ENCODE results near the gene OR2AJ1.

OR2AJ1 gene

DNA sequence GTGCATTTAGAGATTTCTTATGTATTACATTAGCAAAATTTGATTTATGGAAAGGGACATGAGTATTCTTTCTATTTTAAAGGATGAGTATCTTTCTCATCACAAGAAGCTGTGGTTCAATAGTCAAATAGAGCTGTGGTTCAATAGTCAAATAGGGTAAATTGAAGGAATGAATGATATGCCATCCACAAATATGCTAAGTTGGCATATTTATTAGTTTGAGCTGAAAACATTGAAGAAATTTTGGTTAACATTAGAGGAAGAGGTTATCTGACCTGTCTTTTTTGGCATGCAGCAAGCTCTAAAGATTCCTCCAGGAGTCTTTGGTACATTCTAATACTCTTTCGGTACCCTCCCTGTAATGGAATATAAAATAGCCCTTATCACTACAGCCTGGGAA is 28.7 kb downstream of the OR2AJ1 start:
- Histone ChIP-seq H3K9ac (ENCODE audit: low read length in 5 of 5) (no peak overlapping the region), H3K27ac (ENCODE audit: low read depth, low read length) (no peak overlapping the region), H3K4me1 (ENCODE audit: control insufficient read depth in 5 of 5, insufficient read depth in 5 of 5, low read length in 5 of 5) (no peaks in the 10 kb centered on the region), H3K9me3 (ENCODE audit: control insufficient read depth in 5 of 5, low read length in 5 of 5) (peaks cover 0 to 3% (median 0%) of the 10 kb centered on the region in 5 donors), H3K27me3 (ENCODE audit: control insufficient read depth in 5 of 5, insufficient read depth in 4 of 5, low read length in 5 of 5) (no peaks in the 10 kb centered on the region), H3K36me3 (ENCODE audit: control insufficient read depth in 5 of 5, insufficient read depth in 5 of 5, low read length in 5 of 5) (no peaks in the 10 kb centered on the region), H3K4me3 (ENCODE audit: low read depth in 1 of 5, low read length in 5 of 5) (no peak overlapping the region)

- H3K36me3 ChIP-seq (ENCODE audit: control insufficient read depth in 5 of 5, insufficient read depth in 5 of 5, low read length in 5 of 5) = no peaks in the 10 kb centered on the region
- no peak overlapping the region for H3K27ac ChIP-seq (ENCODE audit: low read depth, low read length)
- H3K27me3 ChIP-seq (ENCODE audit: control insufficient read depth in 5 of 5, insufficient read depth in 4 of 5, low read length in 5 of 5) = no peaks in the 10 kb centered on the region
- H3K4me1 ChIP-seq (ENCODE audit: control insufficient read depth in 5 of 5, insufficient read depth in 5 of 5, low read length in 5 of 5) = no peaks in the 10 kb centered on the region
- no peaks in the 10 kb centered on the region for H3K9me3 ChIP-seq (ENCODE audit: control insufficient read depth in 5 of 5, low read length in 5 of 5)
- no peak overlapping the region for H3K4me3 ChIP-seq (ENCODE audit: low read depth in 1 of 5, low read length in 5 of 5)
- H3K9ac ChIP-seq (ENCODE audit: low read length in 5 of 5) = no peak overlapping the region
Observed at GRCh38 chr1:247961791-247962190, 37.1 kb downstream of the OR2AJ1 start.

DNA sequence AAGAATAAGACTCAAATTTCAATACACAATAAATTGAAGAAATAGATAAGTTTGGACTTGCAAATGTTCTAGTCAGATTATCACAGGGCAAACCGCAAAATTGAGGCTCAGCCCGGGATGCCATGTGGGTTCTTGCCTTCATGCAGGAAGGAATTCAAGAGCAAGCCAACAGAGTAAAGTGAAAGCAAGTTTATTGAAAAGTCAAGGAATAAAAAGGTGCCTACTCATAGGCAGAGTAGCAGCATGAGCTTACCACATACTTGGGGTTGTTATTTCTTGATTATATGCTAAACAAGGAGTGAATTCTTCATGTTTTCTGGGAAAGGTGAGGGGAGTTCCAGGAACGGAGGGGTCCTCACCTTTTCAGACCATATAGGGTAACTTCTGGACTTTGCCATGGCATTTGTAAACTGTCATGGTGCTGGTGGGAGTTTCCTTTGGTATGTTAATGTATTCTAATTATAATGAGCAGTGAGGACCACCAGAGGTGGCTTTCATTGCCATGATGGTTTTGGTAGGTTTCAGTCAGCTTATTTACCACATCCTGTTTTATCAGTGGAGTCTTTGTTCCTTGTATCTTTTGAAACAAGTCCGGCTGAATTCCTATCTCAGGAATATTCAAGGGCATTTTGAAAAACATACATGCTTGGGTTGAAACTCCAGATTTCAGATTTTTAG is 38.4 kb downstream of the OR2AJ1 start:
- Histone ChIP-seq H3K36me3 (ENCODE audit: control insufficient read depth in 5 of 5, insufficient read depth in 5 of 5, low read length in 5 of 5) (no peaks in the 10 kb centered on the region), H3K27ac (ENCODE audit: low read depth, low read length) (no peak overlapping the region), H3K27me3 (ENCODE audit: control insufficient read depth in 5 of 5, insufficient read depth in 4 of 5, low read length in 5 of 5) (no peaks in the 10 kb centered on the region), H3K9ac (ENCODE audit: low read length in 5 of 5) (no peak overlapping the region), H3K4me3 (ENCODE audit: low read depth in 1 of 5, low read length in 5 of 5) (no peak overlapping the region), H3K4me1 (ENCODE audit: control insufficient read depth in 5 of 5, insufficient read depth in 5 of 5, low read length in 5 of 5) (no peaks in the 10 kb centered on the region), H3K9me3 (ENCODE audit: control insufficient read depth in 5 of 5, low read length in 5 of 5) (no peaks in the 10 kb centered on the region)

DNA sequence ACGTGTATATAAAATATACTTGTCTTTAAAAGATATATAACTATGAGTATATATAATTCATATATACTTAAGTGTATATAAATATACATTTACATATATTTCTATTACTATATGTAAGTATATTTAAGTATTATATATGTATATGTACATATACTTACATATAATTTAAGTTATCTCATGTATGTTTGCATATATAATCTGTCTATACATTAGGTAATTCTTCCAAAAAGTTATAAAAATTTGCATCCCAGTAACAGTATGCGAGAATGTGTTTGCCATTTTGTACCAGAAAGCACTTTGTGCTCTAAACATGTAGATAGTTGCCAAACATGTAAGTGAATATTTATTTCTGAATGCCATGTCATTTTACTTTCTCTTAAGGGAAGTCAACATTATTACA is 40.2 kb downstream of the OR2AJ1 start, which contains the start of gene OR2AK2:
Gene OR2AK2, plus strand, starts transcription at position 301 of the 400 bp plus-strand sequence. CDS start 144 bp downstream, outside the sequence.
- H3K27me3 ChIP-seq (ENCODE audit: control insufficient read depth in 5 of 5, insufficient read depth in 4 of 5, low read length in 5 of 5) = no peaks in the 10 kb centered on the region
- H3K27ac ChIP-seq (ENCODE audit: low read depth, low read length) = no peak within 1 kb of the TSS
- H3K9ac ChIP-seq (ENCODE audit: low read length in 5 of 5) = no peak within 1 kb of the TSS
- H3K9me3 ChIP-seq (ENCODE audit: control insufficient read depth in 5 of 5, low read length in 5 of 5) = no peaks in the 10 kb centered on the region
- H3K4me1 ChIP-seq (ENCODE audit: control insufficient read depth in 5 of 5, insufficient read depth in 5 of 5, low read length in 5 of 5) = no peaks in the 10 kb centered on the region
- H3K4me3 ChIP-seq (ENCODE audit: low read depth in 1 of 5, low read length in 5 of 5) = no peak within 1 kb of the TSS
- H3K36me3 ChIP-seq (ENCODE audit: control insufficient read depth in 5 of 5, insufficient read depth in 5 of 5, low read length in 5 of 5) = no peaks in the 10 kb centered on the region

DNA sequence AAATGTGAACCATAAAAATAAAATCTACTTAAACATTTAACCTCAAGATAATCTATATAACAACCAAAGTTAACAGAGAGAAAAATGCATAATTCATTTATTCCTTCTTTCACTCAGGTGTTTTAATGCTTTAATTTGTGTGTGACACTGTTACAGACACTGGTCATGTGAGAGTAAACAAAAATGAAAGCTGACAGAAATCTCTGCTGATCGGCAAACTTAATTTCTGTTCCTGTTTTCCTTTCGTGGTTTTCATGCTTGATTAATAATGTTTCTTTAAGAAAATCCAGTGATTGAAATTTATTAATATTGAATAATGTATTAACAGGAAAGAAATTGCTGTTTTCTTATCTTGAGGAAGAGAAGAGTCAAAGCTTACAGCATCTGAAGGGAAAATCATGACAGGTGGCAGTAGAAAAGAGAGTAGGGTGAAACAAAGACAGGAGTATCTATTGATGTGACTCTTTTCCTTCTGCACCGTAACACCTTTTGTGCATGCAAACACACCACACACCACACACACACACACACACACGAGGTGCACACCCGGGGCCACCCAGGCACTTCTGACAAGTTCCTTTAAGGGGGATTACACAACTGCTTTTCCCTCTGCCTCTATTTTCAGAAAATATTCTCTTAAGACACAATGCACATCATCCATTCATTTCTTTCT is 42.0 kb downstream of the OR2AJ1 start:
- Histone ChIP-seq H3K27ac (ENCODE audit: low read depth, low read length) (no peak overlapping the region), H3K9ac (ENCODE audit: low read length in 5 of 5) (no peak overlapping the region), H3K4me3 (ENCODE audit: low read depth in 1 of 5, low read length in 5 of 5) (no peak overlapping the region), H3K27me3 (ENCODE audit: control insufficient read depth in 5 of 5, insufficient read depth in 4 of 5, low read length in 5 of 5) (no peaks in the 10 kb centered on the region), H3K9me3 (ENCODE audit: control insufficient read depth in 5 of 5, low read length in 5 of 5) (peaks cover 0 to 5% (median 0%) of the 10 kb centered on the region in 5 donors), H3K36me3 (ENCODE audit: control insufficient read depth in 5 of 5, insufficient read depth in 5 of 5, low read length in 5 of 5) (no peaks in the 10 kb centered on the region), H3K4me1 (ENCODE audit: control insufficient read depth in 5 of 5, insufficient read depth in 5 of 5, low read length in 5 of 5) (no peaks in the 10 kb centered on the region)

Data from subcutaneous abdominal adipose tissue (tissue), 5 donors.